Brain microvascular endothelial cell (primary cell): ENCODE data around the gene SH3PXD2A.

Experiments
- DNase-seq: peaks from one replicate; pipeline ENCODE4 v3.0.0-alpha.2; 2020
- H3K27ac ChIP-seq: fragments of 250-450 bp; sonication (Bioruptor Pico); 2 replicates; pipeline ENCODE4 v1.5.1; 2020; ENCODE audit warnings: mild to moderate bottlenecking, moderate library complexity
- H3K27me3 ChIP-seq: fragments of 250-450 bp; sonication (Bioruptor Pico); replicated peaks from 2 replicates; pipeline ENCODE4 v1.5.1; 2020; ENCODE audit warnings: mild to moderate bottlenecking
- H3K36me3 ChIP-seq: fragments of 250-450 bp; sonication (Bioruptor Pico); replicated peaks from 2 replicates; pipeline ENCODE4 v1.5.1; 2020; ENCODE audit warnings: mild to moderate bottlenecking
- H3K4me3 ChIP-seq: 2 replicates; pipeline ENCODE4 v1.5.1; 2011; ENCODE audit warnings: low read depth, mild to moderate bottlenecking, control low read depth, low read length, moderate library complexity
- CTCF ChIP-seq: IDR thresholded peaks from 2 replicates; pipeline ENCODE4 v1.5.1; 2011; ENCODE audit warnings: low read depth, mild to moderate bottlenecking, moderate library complexity, low read length, control low read depth, inconsistent platforms; ENCODE audit errors: missing control alignments
- in situ Hi-C: cut with HindIII; loops from 2 replicates; pipeline ENCODE4 v1.10.0; 2017; ENCODE audit warnings: low sequenced_read_pairs, low pct_ligation_motif_present

SH3PXD2A gene

GRCh38 chr10:103627893-103628292, 227.5 kb downstream of the SH3PXD2A start:
- no peak for TF ChIP-seq CTCF
- Histone ChIP-seq H3K36me3 (peaks cover 31% of the 10 kb centered on the region), H3K27me3 (no peaks in the 10 kb centered on the region), H3K27ac (no peak overlapping the region), H3K4me3 (no peak overlapping the region)
- in situ Hi-C loops = no loop called here
- no peak for DNase-seq

GRCh38 chr10:103627111-103627892, 228.1 kb downstream of the SH3PXD2A start:
- DNase-seq = no peak
- Histone ChIP-seq H3K27ac (no peak overlapping the region), H3K4me3 (no peak overlapping the region), H3K27me3 (no peaks in the 10 kb centered on the region), H3K36me3 (peaks cover 31% of the 10 kb centered on the region)
- TF ChIP-seq CTCF = no peak
- in situ Hi-C loops = no loop called here

- TF ChIP-seq CTCF = no peak
- peaks cover 26% of the 10 kb centered on the region for H3K36me3 ChIP-seq
- no peak overlapping the region for H3K4me3 ChIP-seq
- DNase-seq = no peak
- H3K27ac ChIP-seq = no peak overlapping the region
- in situ Hi-C loops = no loop called here
- H3K27me3 ChIP-seq = no peaks in the 10 kb centered on the region
These were observed 229.2 kb downstream of the SH3PXD2A start for GRCh38 chr10:103626178-103626577.

GRCh38 chr10:103622935-103623574, 232.3 kb downstream of the SH3PXD2A start:
- Histone ChIP-seq H3K36me3 (peaks cover 41% of the 10 kb centered on the region), H3K4me3 (no peak overlapping the region), H3K27me3 (no peaks in the 10 kb centered on the region), H3K27ac (no peak overlapping the region)
- no peak for DNase-seq
- no peak for TF ChIP-seq CTCF
- in situ Hi-C loops = no loop called here

GRCh38 chr10:103622286-103622685, 233.1 kb downstream of the SH3PXD2A start:
- TF ChIP-seq CTCF = no peak
- in situ Hi-C loops = no loop called here
- Histone ChIP-seq H3K36me3 (peaks cover 38% of the 10 kb centered on the region), H3K27ac (no peak overlapping the region), H3K4me3 (no peak overlapping the region), H3K27me3 (no peaks in the 10 kb centered on the region)
- no peak for DNase-seq

GRCh38 chr10:103621783-103622125, 233.6 kb downstream of the SH3PXD2A start:
- H3K27me3 ChIP-seq = no peaks in the 10 kb centered on the region
- no peak for DNase-seq
- in situ Hi-C loops = no loop called here
- H3K4me3 ChIP-seq = no peak overlapping the region
- H3K27ac ChIP-seq = no peak overlapping the region
- no peak for TF ChIP-seq CTCF
- peaks cover 35% of the 10 kb centered on the region for H3K36me3 ChIP-seq
